GM10248 (cell line): ENCODE results near the gene KLF1.
A peak's percentile ranks its signal among the peaks of the same experiment; 100 is the strongest.
"Not testable (repeated sequence)": the region's sequence is repeated elsewhere in the genome, so short reads cannot be mapped to it uniquely, and the experiment has no call there.

Experiments used
- CTCF ChIA-PET: fragments of 300-600 bp; sonication (Branson Sonifier 250); formaldehyde crosslinking; extraction: SDS; loops from one replicate; lab custom pipeline; 2021; ENCODE audit warnings: antibody characterized with exemption; lab: Yijun Ruan, JAX
- POLR2A ChIA-PET: fragments of 350-650 bp; sonication (Branson Sonifier 250); formaldehyde crosslinking; extraction: SDS; loops from one replicate; lab custom pipeline; 2020; ENCODE audit warnings: antibody characterized with exemption; lab: Yijun Ruan, JAX
- DNase-seq: peaks from one replicate; pipeline ENCODE4 v3.0.0; 2012; ENCODE audit errors: extremely low spot score
- TF ChIP-seq, protein P1 (sequence below): IDR thresholded peaks from 2 replicates; pipeline ENCODE4 v1.5.1; 2012; ENCODE audit warnings: mild to moderate bottlenecking, low read depth; ENCODE audit errors: extremely low read depth, missing control alignments, control extremely low read depth

The KLF1 gene

GRCh38 chr19:12896460-12896859 lies 9.5 kb upstream of the KLF1 start:
- DNase-seq = no peak
- TF ChIP-seq, protein P1, sequence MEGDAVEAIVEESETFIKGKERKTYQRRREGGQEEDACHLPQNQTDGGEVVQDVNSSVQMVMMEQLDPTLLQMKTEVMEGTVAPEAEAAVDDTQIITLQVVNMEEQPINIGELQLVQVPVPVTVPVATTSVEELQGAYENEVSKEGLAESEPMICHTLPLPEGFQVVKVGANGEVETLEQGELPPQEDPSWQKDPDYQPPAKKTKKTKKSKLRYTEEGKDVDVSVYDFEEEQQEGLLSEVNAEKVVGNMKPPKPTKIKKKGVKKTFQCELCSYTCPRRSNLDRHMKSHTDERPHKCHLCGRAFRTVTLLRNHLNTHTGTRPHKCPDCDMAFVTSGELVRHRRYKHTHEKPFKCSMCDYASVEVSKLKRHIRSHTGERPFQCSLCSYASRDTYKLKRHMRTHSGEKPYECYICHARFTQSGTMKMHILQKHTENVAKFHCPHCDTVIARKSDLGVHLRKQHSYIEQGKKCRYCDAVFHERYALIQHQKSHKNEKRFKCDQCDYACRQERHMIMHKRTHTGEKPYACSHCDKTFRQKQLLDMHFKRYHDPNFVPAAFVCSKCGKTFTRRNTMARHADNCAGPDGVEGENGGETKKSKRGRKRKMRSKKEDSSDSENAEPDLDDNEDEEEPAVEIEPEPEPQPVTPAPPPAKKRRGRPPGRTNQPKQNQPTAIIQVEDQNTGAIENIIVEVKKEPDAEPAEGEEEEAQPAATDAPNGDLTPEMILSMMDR = no peak
- ChIA-PET CTCF (interaction anchor here (6.8 kb wide), 1 partner anchor 12 kb away, joined by 38 read pairs; no protein-coding TSS in a partner anchor), POLR2A (interaction anchor here (0.6 kb wide), 1 partner anchor 17 kb away, joined by 5 read pairs; no protein-coding TSS in a partner anchor)

DNA sequence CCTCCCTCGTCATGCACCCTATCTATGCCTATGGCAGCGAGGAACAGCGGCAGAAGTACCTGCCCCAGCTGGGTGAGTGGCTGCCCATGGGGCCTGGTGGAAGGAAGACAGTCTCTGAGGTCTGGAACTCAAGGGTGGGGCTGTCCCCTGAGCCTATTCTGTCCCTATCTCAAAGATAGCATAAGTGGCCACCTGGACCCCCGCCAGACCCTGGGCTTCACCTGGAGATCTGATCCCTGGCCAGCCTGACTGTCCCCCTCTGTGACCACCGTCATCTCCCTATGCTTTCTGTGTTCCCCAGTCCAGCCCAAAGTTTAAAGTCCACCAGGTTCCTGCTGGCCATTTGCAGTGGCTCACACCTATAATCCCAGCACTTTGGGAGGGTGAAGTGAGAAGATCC lies 6.6 kb upstream of the KLF1 start:
- POLR2A ChIA-PET = interaction anchor here (0.5 kb wide), 1 partner anchor 14 kb away, joined by 4 read pairs; no protein-coding TSS in a partner anchor
- DNase-seq = no peak
- CTCF ChIA-PET = interaction anchor here (1.2 to 2.9 kb wide), 2 partner anchors 9 to 72 kb away, joined by 4 to 9 read pairs; no protein-coding TSS in a partner anchor
- TF ChIP-seq, protein P1 = no peak

- DNase-seq = no peak
- CTCF ChIA-PET = interaction anchor here (0.9 to 2.8 kb wide), 10 partner anchors 8 to 170 kb away, joined by 3 to 13 read pairs (median 4); no protein-coding TSS in a partner anchor
- TF ChIP-seq, protein P1 = no peak
- POLR2A ChIA-PET = interaction anchor here (1.2 to 1.4 kb wide), 4 partner anchors 10 to 100 kb away, joined by 3 to 7 read pairs (median 4); partner anchors contain the start of genes DNASE2 and JUNB
Measured at GRCh38 chr19:12891553-12892021, 4.6 kb upstream of the KLF1 start.

GRCh38 chr19:12890787-12891552 lies 4.0 kb upstream of the KLF1 start, which contains the start of gene GCDH:
TSS of gene GCDH (plus strand) at chr19:12891160. CDS start at chr19:12891305, 145 bp downstream.
- CTCF ChIA-PET = interaction anchor here (0.6 to 2.8 kb wide), 14 partner anchors 8 to 170 kb away, joined by 3 to 13 read pairs (median 4); no protein-coding TSS in a partner anchor
- POLR2A ChIA-PET = interaction anchor here (0.5 to 1.4 kb wide), 9 partner anchors 9 to 1494 kb away, joined by 3 to 8 read pairs (median 5); partner anchors contain the start of genes DNASE2 and JUNB
- DNase-seq = peak; percentile 97
- TF ChIP-seq, protein P1 = no peak

GRCh38 chr19:12890299-12890786 lies 3.3 kb upstream of the KLF1 start:
- not testable (repeated sequence) for DNase-seq
- POLR2A ChIA-PET = interaction anchor here (0.6 to 1.4 kb wide), 7 partner anchors 9 to 99 kb away, joined by 3 to 6 read pairs (median 3); partner anchors contain the start of genes DNASE2 and JUNB
- CTCF ChIA-PET = interaction anchor here (0.9 to 2.8 kb wide), 13 partner anchors 8 to 171 kb away, joined by 3 to 13 read pairs (median 4); no protein-coding TSS in a partner anchor

DNA sequence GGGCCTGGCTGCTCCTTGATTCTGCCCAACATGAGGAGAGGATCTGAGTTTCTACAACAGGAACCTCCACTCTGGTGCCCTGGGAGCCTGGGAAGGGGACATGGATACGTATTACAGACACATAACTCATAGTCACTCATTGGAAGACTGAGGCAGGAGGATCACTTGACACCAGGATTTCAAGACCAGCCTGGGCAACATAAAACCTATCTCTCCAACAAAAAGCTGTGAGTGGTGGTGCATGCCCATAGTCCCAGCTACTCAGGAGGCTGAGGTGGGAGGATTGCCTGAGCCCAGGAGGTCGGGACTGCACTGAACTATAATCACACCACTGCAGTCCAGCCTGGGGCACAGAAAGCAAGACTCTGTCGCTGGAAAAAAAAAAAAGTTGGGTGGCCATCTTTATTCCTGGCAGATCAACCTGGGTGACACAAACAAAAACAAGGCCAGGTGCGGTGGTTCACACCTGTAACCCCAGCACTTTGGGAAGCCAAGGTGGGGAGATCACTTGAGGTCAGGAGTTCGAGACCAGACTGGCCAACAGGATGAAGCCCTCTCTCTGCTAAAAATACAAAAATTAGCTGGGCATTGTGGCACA lies 1.1 kb upstream of the KLF1 start:
- CTCF ChIA-PET = interaction anchor here (0.6 to 2.1 kb wide), 7 partner anchors 11 to 206 kb away, joined by 3 to 14 read pairs (median 4); no protein-coding TSS in a partner anchor
- TF ChIP-seq, protein P1 = no peak

More for the DNA sequence above, 1.1 kb upstream of the KLF1 start:
- no peak for DNase-seq
- POLR2A ChIA-PET = no interaction called here
